Peyer's patch (tissue), 4 donors: Measurements from ENCODE around the gene ANO4.

Experiments used
- CTCF ChIP-seq, 6 experiments: fragments of 450-650 bp in 4 of 6; fragments of 200-600 bp in 2 of 6; sonication (generic) in 1 of 6; IDR thresholded peaks; one replicate each; pipeline ENCODE4 v1.5.1; 2017 to 2019; ENCODE audit warnings: antibody characterized with exemption in 6 of 6, mild to moderate bottlenecking in 3 of 6, moderate library complexity in 1 of 6
- POLR2A ChIP-seq, 2 donors: fragments of 450-650 bp; IDR thresholded peaks; one replicate each; pipeline ENCODE4 v1.5.1; 2017; ENCODE audit warnings: antibody characterized with exemption in 2 of 2, mild to moderate bottlenecking in 2 of 2, moderate library complexity in 2 of 2

GRCh38 chr12:100901266-100901665 lies 106.7 kb downstream of the ANO4 start:
- TF ChIP-seq POLR2A (IDR thresholded peaks at IDR 0.05) (no peak), CTCF (IDR thresholded peaks at IDR 0.05) (no peak)
